GM18502 (cell line): ENCODE data around the gene AQP2.

Source experiments
- ATAC-seq: cut with Tn5 transposase; IDR thresholded peaks from one replicate; pipeline ENCODE4 v1.9.1; 2021; ENCODE audit warnings: mild to moderate bottlenecking; ENCODE audit not compliant: unreplicated experiment, poor library complexity

Gene AQP2

DNA sequence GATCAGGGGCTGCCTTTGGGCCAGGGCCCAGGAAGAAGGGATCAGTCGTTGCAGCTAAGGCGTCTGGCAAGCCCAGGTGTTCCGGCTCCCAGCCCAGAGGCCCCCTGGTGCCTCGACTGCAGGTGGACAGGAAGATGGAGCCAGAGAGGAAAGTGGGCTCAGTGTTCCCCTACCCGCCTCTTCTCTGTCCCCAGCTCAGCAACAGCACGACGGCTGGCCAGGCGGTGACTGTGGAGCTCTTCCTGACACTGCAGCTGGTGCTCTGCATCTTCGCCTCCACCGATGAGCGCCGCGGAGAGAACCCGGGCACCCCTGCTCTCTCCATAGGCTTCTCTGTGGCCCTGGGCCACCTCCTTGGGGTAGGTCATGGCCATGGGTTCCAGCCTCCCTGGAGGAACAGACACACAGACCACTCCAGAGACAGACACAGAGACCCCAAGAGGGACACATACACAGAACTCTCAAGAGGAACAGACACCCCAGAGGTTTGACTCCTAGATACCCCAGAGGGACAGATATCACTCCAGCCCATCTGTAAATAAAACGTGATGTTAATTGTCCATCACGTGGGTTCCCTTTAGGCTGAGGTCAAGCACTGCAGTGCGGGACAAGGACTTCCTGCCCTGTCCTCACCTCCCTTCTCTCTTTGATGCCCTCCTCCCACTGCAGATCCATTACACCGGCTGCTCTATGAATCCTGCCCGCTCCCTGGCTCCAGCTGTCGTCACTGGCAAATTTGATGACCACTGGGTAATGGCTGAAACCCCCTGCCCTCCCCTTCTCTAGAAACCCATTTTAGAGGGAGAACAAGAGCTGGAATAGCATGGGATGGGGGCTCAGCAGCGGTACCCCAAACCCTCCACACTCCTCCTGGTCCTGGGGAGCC, 3.7 kb downstream of the AQP2 start:
- ATAC-seq: no peak

GRCh38 chr12:49954863-49955830, 4.6 kb downstream of the AQP2 start:
- no peak for ATAC-seq

DNA sequence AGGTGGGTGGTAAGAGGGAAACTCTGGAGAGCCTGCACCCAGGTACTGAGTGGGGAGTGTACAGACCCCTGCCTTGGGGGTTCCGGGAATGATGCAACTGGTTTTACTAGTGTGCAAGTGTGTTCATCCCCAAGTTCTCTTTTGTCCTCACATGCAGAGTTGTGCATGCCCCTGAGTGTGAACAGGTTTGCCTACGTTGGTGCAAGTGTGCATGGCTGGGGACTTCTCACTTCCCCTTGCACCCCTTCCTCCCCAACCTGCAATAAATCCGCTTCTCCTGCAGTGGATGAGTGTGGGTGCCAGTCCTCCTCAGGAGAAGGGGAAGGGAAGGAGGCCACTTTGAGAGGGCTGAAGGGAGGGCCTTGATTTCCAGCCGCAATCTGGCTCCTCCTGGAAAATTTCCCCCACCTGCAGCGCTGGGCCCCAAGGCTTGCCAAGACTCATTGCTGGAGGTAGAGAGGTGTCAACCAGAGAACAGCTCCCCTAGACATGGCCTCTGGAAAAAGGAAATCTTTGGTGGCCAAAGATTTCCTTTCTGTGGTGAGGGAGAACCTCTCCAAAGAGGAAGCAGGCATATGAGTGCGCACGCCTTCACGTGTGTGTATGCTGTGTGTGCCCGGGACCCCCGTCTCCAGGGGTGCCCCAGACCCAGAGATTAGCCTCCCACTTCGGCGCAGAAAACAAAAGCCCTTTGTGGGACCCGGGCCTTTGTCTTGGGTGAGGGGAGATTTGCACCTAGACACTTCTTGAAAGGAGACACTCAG, 5.5 kb downstream of the AQP2 start:
- no peak for ATAC-seq

GRCh38 chr12:49956663-49957569, 6.4 kb downstream of the AQP2 start:
- no peak for ATAC-seq

- no peak for ATAC-seq
Measured at GRCh38 chr12:49957570-49957967, 7.0 kb downstream of the AQP2 start.

- ATAC-seq: no peak
Measured at GRCh38 chr12:49959685-49960473, 9.3 kb downstream of the AQP2 start.

DNA sequence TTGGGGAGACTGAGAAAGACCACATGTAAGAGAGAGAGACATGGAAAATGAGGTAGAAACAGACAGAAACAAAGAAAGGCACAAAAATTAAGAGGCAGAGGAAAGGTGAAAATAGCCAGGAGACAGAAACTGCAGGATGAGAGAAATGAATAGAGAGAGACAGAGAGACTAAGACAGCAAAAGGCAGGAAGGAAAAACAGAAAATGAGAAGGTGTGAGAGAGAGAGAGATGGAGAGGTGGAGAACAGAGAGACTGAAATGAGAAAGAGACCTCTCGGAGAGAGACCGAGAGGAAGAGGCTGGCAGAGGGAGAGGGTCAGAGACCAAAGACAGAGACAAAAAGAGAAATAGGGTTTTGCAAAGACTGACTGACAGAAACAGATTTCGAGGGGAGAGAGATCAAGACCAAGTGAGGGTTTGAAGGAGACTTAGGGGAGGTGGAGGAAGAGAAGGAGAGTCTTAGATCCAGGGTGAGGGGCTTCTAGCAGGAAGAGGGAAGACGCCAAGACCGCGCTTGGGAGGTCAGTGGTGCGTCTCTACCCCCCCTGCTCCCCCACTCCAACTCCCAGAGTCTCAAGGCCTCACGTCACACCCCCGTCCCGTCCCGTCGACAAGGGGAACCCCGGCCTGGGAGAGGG, 10.1 kb downstream of the AQP2 start:
- ATAC-seq: no peak

- ATAC-seq: no peak
Measured at GRCh38 chr12:49961111-49961922, 10.8 kb downstream of the AQP2 start, which contains the start of gene AQP5. TSS of gene AQP5 (plus strand) at chr12:49961872. CDS start at chr12:49962018, 146 bp downstream.

DNA sequence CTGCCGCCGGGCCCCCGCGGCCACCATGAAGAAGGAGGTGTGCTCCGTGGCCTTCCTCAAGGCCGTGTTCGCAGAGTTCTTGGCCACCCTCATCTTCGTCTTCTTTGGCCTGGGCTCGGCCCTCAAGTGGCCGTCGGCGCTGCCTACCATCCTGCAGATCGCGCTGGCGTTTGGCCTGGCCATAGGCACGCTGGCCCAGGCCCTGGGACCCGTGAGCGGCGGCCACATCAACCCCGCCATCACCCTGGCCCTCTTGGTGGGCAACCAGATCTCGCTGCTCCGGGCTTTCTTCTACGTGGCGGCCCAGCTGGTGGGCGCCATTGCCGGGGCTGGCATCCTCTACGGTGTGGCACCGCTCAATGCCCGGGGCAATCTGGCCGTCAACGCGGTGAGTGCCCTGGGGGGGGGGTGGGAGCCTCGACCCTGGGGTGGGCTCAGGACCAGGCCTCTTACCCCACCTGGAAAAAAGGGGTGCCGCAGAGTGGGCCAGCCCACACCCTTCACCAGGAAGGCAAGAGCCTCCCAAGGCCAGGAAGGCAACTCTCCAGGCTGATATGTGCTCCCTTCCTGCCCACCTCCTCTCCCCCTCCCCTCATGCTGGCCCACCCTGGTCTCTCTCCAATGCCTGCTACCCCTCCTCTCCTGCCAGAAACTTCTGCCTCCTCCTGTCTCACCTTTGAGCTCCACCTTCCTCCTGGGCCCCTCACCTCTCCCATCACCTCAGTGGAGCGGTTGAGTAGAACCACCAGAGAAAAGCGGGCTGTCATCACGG, 11.6 kb downstream of the AQP2 start:
- no peak for ATAC-seq

DNA sequence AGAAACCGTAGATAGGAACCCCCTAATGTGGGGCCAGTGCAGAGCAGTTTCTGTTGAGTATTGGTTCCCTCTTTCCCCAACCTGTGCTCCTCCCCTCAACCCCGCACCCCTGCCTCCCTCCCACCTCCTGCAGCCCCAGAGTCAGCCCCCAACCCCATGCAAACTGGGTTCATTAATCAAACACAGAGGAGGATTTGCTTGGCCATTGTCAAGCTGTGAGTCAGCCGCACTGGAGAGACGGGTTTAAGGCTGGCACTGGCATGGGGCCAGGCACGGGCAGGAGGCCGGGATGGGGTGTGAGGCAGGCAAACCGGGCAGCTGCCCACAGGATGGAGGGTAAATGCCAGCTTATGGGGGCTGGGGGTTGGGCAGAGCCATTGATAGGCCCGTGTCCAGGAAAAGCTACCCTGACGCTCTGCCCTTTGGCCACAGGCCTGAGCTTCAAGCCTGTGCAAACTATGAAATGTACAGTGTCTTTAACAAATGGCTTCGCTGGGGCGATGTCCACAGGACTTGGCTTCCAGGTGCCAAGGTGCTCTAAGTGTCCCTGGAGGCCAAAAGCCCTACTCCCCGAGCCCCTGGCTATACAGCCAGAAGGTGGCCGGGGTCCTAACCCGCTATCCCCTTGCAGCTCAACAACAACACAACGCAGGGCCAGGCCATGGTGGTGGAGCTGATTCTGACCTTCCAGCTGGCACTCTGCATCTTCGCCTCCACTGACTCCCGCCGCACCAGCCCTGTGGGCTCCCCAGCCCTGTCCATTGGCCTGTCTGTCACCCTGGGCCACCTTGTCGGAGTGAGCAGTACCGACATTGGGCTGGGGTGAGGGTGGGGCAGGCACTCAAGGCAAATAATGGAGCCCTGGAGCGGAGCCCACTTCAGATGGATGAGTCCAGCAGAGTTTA, 12.6 kb downstream of the AQP2 start:
- ATAC-seq: no peak

DNA sequence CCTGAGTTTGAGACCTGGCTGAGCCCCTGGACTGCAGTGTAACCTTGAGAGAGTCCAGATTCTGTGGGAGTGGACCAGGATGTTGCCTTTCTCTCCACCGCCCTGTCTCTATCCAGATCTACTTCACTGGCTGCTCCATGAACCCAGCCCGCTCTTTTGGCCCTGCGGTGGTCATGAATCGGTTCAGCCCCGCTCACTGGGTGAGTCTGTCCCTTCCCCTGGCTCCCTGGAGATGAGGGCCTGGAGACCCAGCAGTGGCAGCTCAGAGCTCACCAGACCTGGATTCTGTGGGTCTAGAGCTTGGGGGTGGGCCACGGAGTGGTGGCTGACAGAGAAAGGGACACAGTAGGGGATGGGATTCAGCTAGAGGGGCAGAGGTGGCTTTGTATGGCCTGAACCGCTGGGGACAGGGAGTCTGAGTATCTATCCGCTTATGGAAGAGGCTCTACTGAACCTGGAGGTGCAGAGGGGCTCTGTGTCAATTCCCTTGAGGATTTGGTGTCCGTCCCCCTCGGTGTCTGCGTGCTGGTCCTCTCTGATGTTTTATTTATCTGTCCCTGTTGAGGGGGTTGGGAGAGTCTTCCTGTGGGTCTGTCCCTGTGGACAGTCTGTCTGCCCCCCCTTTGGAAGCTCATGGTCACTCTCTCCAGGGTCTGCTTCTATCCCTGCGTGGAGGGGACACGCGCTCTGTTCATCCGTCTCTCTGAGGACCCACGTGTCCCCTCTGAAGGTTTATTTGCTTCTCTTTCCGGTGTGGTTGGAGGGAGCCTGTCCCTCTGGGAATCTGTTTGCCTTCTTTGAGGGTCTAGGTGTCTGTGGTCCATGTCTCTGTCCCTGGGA, 13.7 kb downstream of the AQP2 start:
- ATAC-seq: no peak

DNA sequence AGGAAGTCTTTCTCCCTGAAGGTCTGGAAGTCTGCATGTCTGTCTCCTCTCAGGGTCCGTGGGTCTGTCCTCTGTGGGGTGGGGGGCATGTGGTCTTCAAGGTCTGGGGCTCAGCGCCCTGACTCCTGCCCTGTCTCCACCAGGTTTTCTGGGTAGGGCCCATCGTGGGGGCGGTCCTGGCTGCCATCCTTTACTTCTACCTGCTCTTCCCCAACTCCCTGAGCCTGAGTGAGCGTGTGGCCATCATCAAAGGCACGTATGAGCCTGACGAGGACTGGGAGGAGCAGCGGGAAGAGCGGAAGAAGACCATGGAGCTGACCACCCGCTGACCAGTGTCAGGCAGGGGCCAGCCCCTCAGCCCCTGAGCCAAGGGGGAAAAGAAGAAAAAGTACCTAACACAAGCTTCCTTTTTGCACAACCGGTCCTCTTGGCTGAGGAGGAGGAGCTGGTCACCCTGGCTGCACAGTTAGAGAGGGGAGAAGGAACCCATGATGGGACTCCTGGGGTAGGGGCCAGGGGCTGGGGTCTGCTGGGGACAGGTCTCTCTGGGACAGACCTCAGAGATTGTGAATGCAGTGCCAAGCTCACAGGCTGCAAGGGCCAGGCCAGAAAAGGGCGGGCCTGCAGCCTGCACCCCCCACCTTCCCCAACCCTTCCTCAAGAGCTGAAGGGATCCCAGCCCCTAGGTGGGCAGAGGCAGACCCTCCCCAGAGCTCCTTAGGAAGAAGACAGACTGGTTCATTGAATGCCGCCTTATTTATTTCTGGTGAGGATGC, 14.5 kb downstream of the AQP2 start:
- ATAC-seq: no peak

GRCh38 chr12:49965836-49966235, 15.3 kb downstream of the AQP2 start:
- ATAC-seq: no peak

GRCh38 chr12:49966511-49967041, 16.0 kb downstream of the AQP2 start:
- no peak for ATAC-seq
